Measurements from ENCODE around the gene CTIF.

The CTIF gene

DNA sequence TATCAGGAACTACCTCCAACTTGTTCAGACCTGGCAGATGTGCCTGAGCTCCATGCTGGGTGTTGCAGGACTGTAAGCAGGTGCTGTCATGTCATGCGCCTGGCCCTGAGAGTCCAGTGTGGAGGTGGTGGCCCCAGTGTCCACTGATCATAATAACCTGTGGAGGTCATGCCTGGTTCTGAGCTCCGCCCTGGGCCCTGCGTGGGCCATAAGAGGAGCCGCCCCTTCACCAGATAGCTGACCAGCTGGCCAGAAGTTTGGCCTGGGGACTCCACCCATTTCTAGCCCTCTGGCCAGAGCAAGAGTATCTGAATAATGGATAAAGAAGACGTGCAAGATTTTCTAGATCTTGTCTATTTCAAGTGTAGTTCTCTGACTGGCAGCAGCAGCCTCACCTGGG, 72.4 kb downstream of the CTIF start:
- Histone ChIP-seq H3K4me3 (ENCODE audit: low read depth in 1 of 2, low read length in 1 of 2) (no peak overlapping the region), H3K9me3 (no peaks in the 10 kb centered on the region), H3K27ac (no peak overlapping the region), H3K27me3 (no peaks in the 10 kb centered on the region), H3K4me1 (ENCODE audit: control insufficient read depth in 1 of 2, insufficient read depth in 1 of 2, low read depth in 1 of 2, low read length in 1 of 2) (no peaks in the 10 kb centered on the region), H3K36me3 (no peaks in the 10 kb centered on the region)
- no peak for TF ChIP-seq CTCF (IDR thresholded peaks at IDR 0.05)

DNA sequence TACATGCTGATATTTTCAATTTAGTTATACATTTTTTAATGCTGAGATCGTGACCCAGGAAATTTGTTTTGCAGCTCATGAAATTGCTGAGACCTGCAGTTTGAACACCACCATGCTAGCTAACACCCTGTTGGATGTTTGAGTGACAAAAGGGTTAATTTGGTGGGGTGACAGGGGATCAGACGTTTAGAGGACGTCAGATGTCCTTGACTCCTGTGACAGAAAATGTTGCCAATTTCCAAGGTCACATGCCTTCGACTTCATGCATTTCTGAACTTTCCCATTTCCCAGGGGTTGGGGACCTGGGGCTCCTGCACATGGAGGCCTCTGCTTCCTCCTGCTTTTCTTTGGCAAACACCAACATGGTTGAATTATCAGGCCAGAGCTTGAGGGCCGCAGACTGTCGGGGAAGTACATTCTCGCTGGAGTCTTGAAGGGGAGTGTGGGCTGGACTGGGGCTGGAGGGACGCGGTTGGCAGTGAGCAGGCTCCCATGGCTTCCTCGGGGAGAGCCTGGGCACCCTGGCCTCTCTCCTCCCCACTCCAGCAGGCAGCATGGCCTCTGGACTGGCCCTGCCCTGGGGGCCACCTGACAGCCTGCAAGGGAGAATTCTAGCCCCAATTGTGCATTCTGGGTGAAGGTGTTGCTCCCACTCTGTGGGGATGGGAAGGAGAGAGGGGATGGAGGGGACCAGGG, 73.1 kb downstream of the CTIF start:
- H3K9me3 ChIP-seq, result no peaks in the 10 kb centered on the region
- no peaks in the 10 kb centered on the region for H3K36me3 ChIP-seq
- no peak for TF ChIP-seq CTCF (IDR thresholded peaks at IDR 0.05)
- H3K4me3 ChIP-seq (ENCODE audit: low read depth in 1 of 2, low read length in 1 of 2), result no peak overlapping the region
- H3K4me1 ChIP-seq (ENCODE audit: control insufficient read depth in 1 of 2, insufficient read depth in 1 of 2, low read depth in 1 of 2, low read length in 1 of 2), result no peaks in the 10 kb centered on the region
- no peaks in the 10 kb centered on the region for H3K27me3 ChIP-seq
- H3K27ac ChIP-seq, result no peak overlapping the region

DNA sequence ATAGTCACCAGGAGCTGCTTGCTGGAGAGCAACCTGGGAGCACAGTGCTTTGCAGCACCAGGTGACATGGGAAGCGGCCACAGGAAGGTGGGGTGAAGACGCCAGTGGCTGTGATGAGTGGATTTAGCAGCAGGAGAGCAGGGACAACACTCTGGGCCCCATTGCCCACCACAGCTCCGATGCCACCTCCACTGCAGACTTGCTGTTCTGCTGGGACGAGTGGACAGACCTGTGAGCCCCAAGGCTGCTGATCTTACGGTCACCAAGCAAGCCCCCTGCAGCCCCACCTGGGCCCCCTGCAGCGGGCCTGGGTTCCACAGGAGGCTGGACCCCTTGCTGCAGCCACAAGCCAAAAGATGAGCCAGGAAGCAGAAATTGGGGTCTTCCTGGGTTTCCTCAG, 73.7 kb downstream of the CTIF start:
- H3K9me3 ChIP-seq, result no peaks in the 10 kb centered on the region
- H3K4me1 ChIP-seq (ENCODE audit: control insufficient read depth in 1 of 2, insufficient read depth in 1 of 2, low read depth in 1 of 2, low read length in 1 of 2), result no peaks in the 10 kb centered on the region
- H3K4me3 ChIP-seq (ENCODE audit: low read depth in 1 of 2, low read length in 1 of 2), result no peak overlapping the region
- no peak overlapping the region for H3K27ac ChIP-seq
- H3K27me3 ChIP-seq, result no peaks in the 10 kb centered on the region
- TF ChIP-seq CTCF (IDR thresholded peaks at IDR 0.05), result no peak
- H3K36me3 ChIP-seq, result no peaks in the 10 kb centered on the region

GRCh38 chr18:48612917-48613316, 74.1 kb downstream of the CTIF start:
- TF ChIP-seq CTCF (IDR thresholded peaks at IDR 0.05), result no peak
- Histone ChIP-seq H3K4me1 (ENCODE audit: control insufficient read depth in 1 of 2, insufficient read depth in 1 of 2, low read depth in 1 of 2, low read length in 1 of 2) (no peaks in the 10 kb centered on the region), H3K27me3 (no peaks in the 10 kb centered on the region), H3K4me3 (ENCODE audit: low read depth in 1 of 2, low read length in 1 of 2) (no peak overlapping the region), H3K9me3 (no peaks in the 10 kb centered on the region), H3K27ac (no peak overlapping the region), H3K36me3 (no peaks in the 10 kb centered on the region)

- TF ChIP-seq CTCF (IDR thresholded peaks at IDR 0.05), result no peak
- Histone ChIP-seq H3K27ac (no peak overlapping the region), H3K4me3 (ENCODE audit: low read depth in 1 of 2, low read length in 1 of 2) (no peak overlapping the region), H3K4me1 (ENCODE audit: control insufficient read depth in 1 of 2, insufficient read depth in 1 of 2, low read depth in 1 of 2, low read length in 1 of 2) (no peaks in the 10 kb centered on the region), H3K9me3 (no peaks in the 10 kb centered on the region), H3K36me3 (no peaks in the 10 kb centered on the region), H3K27me3 (no peaks in the 10 kb centered on the region)
These were observed 75.0 kb downstream of the CTIF start for GRCh38 chr18:48613589-48614404.
